Measurements from ENCODE around the gene EYA2.

GRCh38 chr20:46943861-46944591, 49.4 kb downstream of the EYA2 start:
- TF ChIP-seq PATZ1 (CRISPR knock-in tag; IDR thresholded peaks at IDR 0.05; ENCODE audit: borderline replicate concordance) (no peak), ARNTL (CRISPR knock-in tag; IDR thresholded peaks at IDR 0.05; ENCODE audit: borderline replicate concordance, low read depth) (no peak), TOX (CRISPR knock-in tag; IDR thresholded peaks at IDR 0.05; ENCODE audit: borderline replicate concordance) (no peak), ZNF8 (CRISPR knock-in tag; IDR thresholded peaks at IDR 0.05) (no peak), GLIS3 (CRISPR knock-in tag; IDR thresholded peaks at IDR 0.05) (no peak), ZFP3 (CRISPR knock-in tag; IDR thresholded peaks at IDR 0.05) (no peak), ISL1 (CRISPR knock-in tag; IDR thresholded peaks at IDR 0.05) (no peak), BACH2 (CRISPR knock-in tag; IDR thresholded peaks at IDR 0.05; ENCODE audit: borderline replicate concordance) (no peak), ZNF70 (CRISPR knock-in tag; IDR thresholded peaks at IDR 0.05) (no peak), CSDC2 (CRISPR knock-in tag; IDR thresholded peaks at IDR 0.05) (no peak), RARB (CRISPR knock-in tag; IDR thresholded peaks at IDR 0.05) (no peak), OSR1 (CRISPR knock-in tag; IDR thresholded peaks at IDR 0.05) (no peak), SNAI2 (CRISPR knock-in tag; IDR thresholded peaks at IDR 0.05) (no peak), TCF4 (CRISPR knock-in tag; IDR thresholded peaks at IDR 0.05; ENCODE audit: borderline replicate concordance) (no peak)

All from SK-N-SH treated with all-trans-retinoic acid at 6 μM for 48 hours (cell line).